CD14-positive monocyte (primary cell): ENCODE data around the gene ADGRF3. TPM values are rescaled to one million over a fixed set of nuclear protein-coding genes. Genes with fewer than 3 reads are reported as not detected.

Source experiments
- DNase-seq, 3 donors: peaks; one replicate each; pipeline ENCODE4 v3.0.0-alpha.2; 2011 to 2022
- H2AFZ ChIP-seq: 2 replicates; pipeline ENCODE4 v1.6.0; 2012; ENCODE audit warnings: mild to moderate bottlenecking, low read depth, low read length, inconsistent platforms; ENCODE audit not compliant: insufficient read depth, poor library complexity, severe bottlenecking
- H3K27ac ChIP-seq, 2 donors: 1 replicate in 1 of 2; 2 replicates in 1 of 2; pipeline ENCODE4 v1.5.1; 2012 to 2013; ENCODE audit warnings: low read length in 2 of 2, control low read depth in 1 of 2, inconsistent platforms in 1 of 2, low read depth in 1 of 2, mild to moderate bottlenecking in 1 of 2
- H3K27me3 ChIP-seq, 2 donors: one replicate each; pipeline versions ENCODE4 v1.6.0 to v1.6.1; 2011 to 2013; ENCODE audit warnings: low read length in 2 of 2; ENCODE audit not compliant: control insufficient read depth in 2 of 2, insufficient read depth in 2 of 2
- H3K36me3 ChIP-seq, 2 donors: replicated peaks in 1 of 2; 1 replicate in 1 of 2; 2 replicates in 1 of 2; pipeline versions ENCODE4 v1.5.1 to v1.6.1; 2012 to 2013; ENCODE audit warnings: low read length in 2 of 2, control low read depth in 1 of 2, inconsistent platforms in 1 of 2, mild to moderate bottlenecking in 1 of 2; ENCODE audit not compliant: insufficient read depth in 2 of 2, control insufficient read depth in 1 of 2
- H3K4me1 ChIP-seq, 2 donors: 1 replicate in 1 of 2; 2 replicates in 1 of 2; pipeline versions ENCODE4 v1.5.1 to v1.6.1; 2012 to 2013; ENCODE audit warnings: low read length in 2 of 2, control low read depth in 1 of 2, inconsistent platforms in 1 of 2, mild to moderate bottlenecking in 1 of 2, moderate library complexity in 1 of 2; ENCODE audit not compliant: insufficient read depth in 2 of 2, control insufficient read depth in 1 of 2
- H3K4me2 ChIP-seq: replicated peaks from 2 replicates; pipeline ENCODE3; 2012; ENCODE audit warnings: low read length, moderate library complexity, mild to moderate bottlenecking; ENCODE audit not compliant: poor library complexity, severe bottlenecking; ENCODE audit errors: extremely low read depth
- H3K4me3 ChIP-seq, 3 experiments: fragments of 200-600 bp in 1 of 3; sonication (generic) in 1 of 3; replicated peaks in 1 of 3; 1 replicate in 2 of 3; 2 replicates in 1 of 3; pipeline ENCODE4 v1.5.1; 2011 to 2013; ENCODE audit warnings: low read length in 3 of 3, mild to moderate bottlenecking in 3 of 3, control low read depth in 2 of 3, low read depth in 2 of 3, inconsistent platforms in 1 of 3, moderate library complexity in 1 of 3
- H3K79me2 ChIP-seq: 2 replicates; pipeline ENCODE4 v1.6.0; 2012; ENCODE audit warnings: mild to moderate bottlenecking, control low read depth, inconsistent platforms, low read length, moderate library complexity; ENCODE audit not compliant: insufficient read depth
- H3K9ac ChIP-seq: 2 replicates; pipeline ENCODE4 v1.6.0; 2017; ENCODE audit warnings: low read length, mild to moderate bottlenecking; ENCODE audit not compliant: insufficient read depth, poor library complexity, severe bottlenecking
- H3K9me3 ChIP-seq, 2 donors: replicated peaks in 1 of 2; 1 replicate in 1 of 2; 2 replicates in 1 of 2; pipeline versions ENCODE4 v1.5.1 to v1.6.1; 2012 to 2013; ENCODE audit warnings: low read length in 2 of 2, control low read depth in 1 of 2; ENCODE audit not compliant: control insufficient read depth in 1 of 2, insufficient read depth in 1 of 2
- H4K20me1 ChIP-seq: 2 replicates; pipeline ENCODE4 v1.6.0; 2012; ENCODE audit warnings: mild to moderate bottlenecking, low read length, control low read depth, moderate library complexity; ENCODE audit not compliant: insufficient read depth
- H3K27ac Mint-ChIP-seq, 7 donors: one replicate each; pipeline ENCODE4 v1.8.0; 2020; ENCODE audit warnings: mild to moderate bottlenecking in 7 of 7, mixed read lengths in 7 of 7, moderate library complexity in 6 of 7, inconsistent platforms in 2 of 7
- H3K27me3 Mint-ChIP-seq, 3 donors: one replicate each; pipeline ENCODE4 v1.8.0; 2021 to 2022; ENCODE audit warnings: low read depth in 3 of 3, mild to moderate bottlenecking in 3 of 3, mixed read lengths in 3 of 3, moderate library complexity in 3 of 3, inconsistent platforms in 1 of 3
- H3K36me3 Mint-ChIP-seq, 2 donors: one replicate each; pipeline ENCODE4 v1.8.0; 2020; ENCODE audit warnings: mixed read lengths in 2 of 2, inconsistent platforms in 1 of 2, mild to moderate bottlenecking in 1 of 2
- H3K4me1 Mint-ChIP-seq: one replicate; pipeline ENCODE4 v1.8.0; 2020; ENCODE audit warnings: mild to moderate bottlenecking, mixed read lengths
- H3K4me3 Mint-ChIP-seq, 2 donors: one replicate each; pipeline ENCODE4 v1.8.0; 2020; ENCODE audit warnings: mild to moderate bottlenecking in 2 of 2, mixed read lengths in 2 of 2, moderate library complexity in 1 of 2
- H3K9me3 Mint-ChIP-seq, 7 donors: one replicate each; pipeline ENCODE4 v1.8.0; 2020 to 2022; ENCODE audit warnings: mixed read lengths in 7 of 7, mild to moderate bottlenecking in 6 of 7, moderate library complexity in 6 of 7, inconsistent platforms in 2 of 7
- WGBS: methylation state at CpG from one replicate; pipeline ENCODE4 v1.1.5; 2013; ENCODE audit warnings: missing lambda C conversion rate; ENCODE audit not compliant: insufficient coverage; 5-methylcytosine and 5-hydroxymethylcytosine counted together
- intact Hi-C, 2 donors: fragments of 100-400 bp; cut with micrococcal nuclease; formaldehyde crosslinking; loops; one replicate each; pipeline versions ENCODE4 v1.15.0 to v1.15.1; 2023
- polyA plus RNA-seq, 3 donors: library from polyadenylated mRNA; depleted of rRNA in 1 of 3; unstranded in 2 of 3; stranded (reverse) in 1 of 3; fragments of 300-500 nt in 2 of 3; fragments of >200 nt in 1 of 3; fragmentation: Illumina TruSeq in 2 of 3; gene quantifications; 1 replicate in 2 of 3; 2 replicates in 1 of 3; pipeline ENCODE4 v1.2.3, GENCODE V29; 2012 to 2021
- TF ChIP-seq, protein P1 (sequence below): fragments of 200-600 bp; IDR thresholded peaks from one replicate; pipeline ENCODE4 v1.8.0; 2022; ENCODE audit warnings: antibody characterized with exemption, mild to moderate bottlenecking

ADGRF3 gene
- polyA plus RNA-seq, 3 donors = 0.33 TPM; not detected in 2

DNA sequence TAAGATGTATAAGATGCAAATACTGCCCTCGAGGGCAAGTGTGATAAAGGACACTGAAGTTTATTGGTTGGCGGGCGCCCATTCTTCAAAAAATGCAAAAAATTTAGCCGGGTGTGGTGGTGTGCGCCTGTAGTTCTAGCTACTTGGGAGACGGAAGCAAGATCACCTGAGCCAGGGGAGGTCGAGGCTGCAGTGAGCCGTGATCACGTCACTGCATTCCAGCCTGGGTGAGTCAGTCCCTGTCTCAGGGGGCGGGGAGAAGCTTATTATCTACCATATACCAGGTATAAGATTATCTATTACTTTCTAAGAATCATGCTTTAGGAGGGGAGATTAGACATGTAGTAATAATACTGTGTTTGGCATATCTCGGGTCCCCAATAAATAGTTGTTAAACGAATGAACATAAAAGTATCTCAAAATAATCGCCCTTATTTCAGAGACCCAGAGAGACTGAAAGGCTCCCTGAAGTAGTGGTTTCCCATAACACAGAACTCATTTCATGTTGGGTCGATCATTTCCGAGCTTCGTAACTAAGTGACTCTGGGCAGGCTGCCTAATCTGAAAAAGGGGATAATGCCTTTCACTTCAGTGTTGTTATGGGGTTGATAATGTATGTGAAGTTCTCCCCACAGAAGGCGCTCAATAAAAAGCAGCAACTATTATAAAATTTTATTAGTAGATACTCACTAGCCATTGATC is 1.9 kb downstream of the ADGRF3 start:
- Mint-ChIP-seq H3K27ac (peak overlapping the region; percentile 94 to 100 (median 99)), H3K9me3 (no peaks in the 10 kb centered on the region), H3K27me3 (no peaks in the 10 kb centered on the region), H3K36me3 (no peaks in the 10 kb centered on the region), H3K4me1 (peaks cover 28% of the 10 kb centered on the region), H3K4me3 (peak overlapping the region; percentile 98 to 100)
- no peaks in the 10 kb centered on the region for H3K9me3 ChIP-seq
- peak overlapping the region; percentile 69 for H3K9ac ChIP-seq
- intact Hi-C loops = loop anchor here in 1 of 2 donors (5.0 to 10.0 kb wide), 2 partner anchors 102 to 420 kb away; partner anchors contain the start of genes HADHA, HADHB and SLC35F6
- H3K4me3 ChIP-seq = peak overlapping the region; percentile 68 to 91 (median 78)
- WGBS = 81% methylated on average over 5 of the region's 17 CpGs
- H3K4me1 ChIP-seq = peaks cover 18 to 23% of the 10 kb centered on the region in 2 donors
- H2AFZ ChIP-seq = peak overlapping the region; percentile 79
- peak overlapping the region; percentile 94 for H3K4me2 ChIP-seq
- no peak for DNase-seq
- no peaks in the 10 kb centered on the region for H3K27me3 ChIP-seq
- H3K79me2 ChIP-seq = peaks cover 49% of the 10 kb centered on the region
- no peaks in the 10 kb centered on the region for H4K20me1 ChIP-seq
- H3K36me3 ChIP-seq = no peaks in the 10 kb centered on the region
- TF ChIP-seq, protein P1, sequence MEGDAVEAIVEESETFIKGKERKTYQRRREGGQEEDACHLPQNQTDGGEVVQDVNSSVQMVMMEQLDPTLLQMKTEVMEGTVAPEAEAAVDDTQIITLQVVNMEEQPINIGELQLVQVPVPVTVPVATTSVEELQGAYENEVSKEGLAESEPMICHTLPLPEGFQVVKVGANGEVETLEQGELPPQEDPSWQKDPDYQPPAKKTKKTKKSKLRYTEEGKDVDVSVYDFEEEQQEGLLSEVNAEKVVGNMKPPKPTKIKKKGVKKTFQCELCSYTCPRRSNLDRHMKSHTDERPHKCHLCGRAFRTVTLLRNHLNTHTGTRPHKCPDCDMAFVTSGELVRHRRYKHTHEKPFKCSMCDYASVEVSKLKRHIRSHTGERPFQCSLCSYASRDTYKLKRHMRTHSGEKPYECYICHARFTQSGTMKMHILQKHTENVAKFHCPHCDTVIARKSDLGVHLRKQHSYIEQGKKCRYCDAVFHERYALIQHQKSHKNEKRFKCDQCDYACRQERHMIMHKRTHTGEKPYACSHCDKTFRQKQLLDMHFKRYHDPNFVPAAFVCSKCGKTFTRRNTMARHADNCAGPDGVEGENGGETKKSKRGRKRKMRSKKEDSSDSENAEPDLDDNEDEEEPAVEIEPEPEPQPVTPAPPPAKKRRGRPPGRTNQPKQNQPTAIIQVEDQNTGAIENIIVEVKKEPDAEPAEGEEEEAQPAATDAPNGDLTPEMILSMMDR = no peak
- H3K27ac ChIP-seq = peak overlapping the region; percentile 85 to 90

DNA sequence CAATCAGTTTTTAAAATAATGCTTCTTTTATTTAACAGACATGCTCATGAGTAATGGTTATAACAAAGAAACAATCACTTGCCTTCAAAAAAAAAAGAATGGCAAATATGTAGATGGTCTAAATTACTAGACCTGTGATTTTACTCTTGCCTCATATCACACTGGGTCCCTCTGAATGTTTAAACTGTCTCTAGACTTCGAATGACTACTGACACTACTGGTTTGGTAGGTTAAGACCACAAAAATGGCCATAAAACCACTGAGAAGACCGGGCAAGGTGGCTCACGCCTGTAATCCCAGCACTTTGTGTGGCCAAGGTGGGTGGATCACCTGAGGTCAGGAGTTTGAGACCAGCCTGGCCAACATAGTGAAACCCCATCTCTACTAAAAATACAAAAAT is 5.8 kb downstream of the ADGRF3 start:
- TF ChIP-seq, protein P1 = no peak
- Mint-ChIP-seq H3K27ac (peak overlapping the region in 1 of 7 donors; percentile 30), H3K4me3 (no peak overlapping the region), H3K9me3 (no peaks in the 10 kb centered on the region), H3K4me1 (peaks cover 12% of the 10 kb centered on the region), H3K27me3 (no peaks in the 10 kb centered on the region), H3K36me3 (no peaks in the 10 kb centered on the region)
- Histone ChIP-seq H3K79me2 (peaks cover 15% of the 10 kb centered on the region), H3K27ac (no peak overlapping the region), H3K27me3 (no peaks in the 10 kb centered on the region), H2AFZ (no peak overlapping the region), H3K9ac (no peak overlapping the region), H3K4me2 (no peak overlapping the region), H3K36me3 (no peaks in the 10 kb centered on the region), H3K9me3 (no peaks in the 10 kb centered on the region), H3K4me3 (no peak overlapping the region), H4K20me1 (no peaks in the 10 kb centered on the region), H3K4me1 (peaks cover 9 to 12% of the 10 kb centered on the region in 2 donors)
- no peak for DNase-seq
- intact Hi-C loops = loop anchor here in 1 of 2 donors (10.0 kb wide), 1 partner anchor 424 kb away; the partner anchor contains the start of gene SLC35F6
- 80% methylated on average over 2 of the region's 3 CpGs for WGBS
